HS-27A (cell line): ENCODE results near the gene LAMA2.

Experiments used
- DNase-seq: peaks from one replicate; pipeline ENCODE4 v3.0.0-alpha.2; 2012; ENCODE audit warnings: low read depth, missing footprints

The LAMA2 gene

GRCh38 chr6:129179283-129179682 is 296.3 kb downstream of the LAMA2 start:
- DNase-seq: no peak

GRCh38 chr6:129181001-129181400 is 298.1 kb downstream of the LAMA2 start:
- DNase-seq: no peak

- DNase-seq: no peak
Measured at GRCh38 chr6:129183187-129183591, 300.3 kb downstream of the LAMA2 start.

GRCh38 chr6:129183681-129184301 is 300.9 kb downstream of the LAMA2 start:
- DNase-seq: no peak

GRCh38 chr6:129184324-129184723 is 301.4 kb downstream of the LAMA2 start:
- no peak for DNase-seq

GRCh38 chr6:129184808-129185366 is 301.9 kb downstream of the LAMA2 start:
- no peak for DNase-seq

- DNase-seq: peak; percentile 35
Measured at GRCh38 chr6:129186988-129187387, 304.1 kb downstream of the LAMA2 start.

- no peak for DNase-seq
Measured at GRCh38 chr6:129188306-129188705, 305.4 kb downstream of the LAMA2 start.

GRCh38 chr6:129188795-129189194 is 305.9 kb downstream of the LAMA2 start:
- no peak for DNase-seq

GRCh38 chr6:129189266-129189665 is 306.3 kb downstream of the LAMA2 start:
- DNase-seq: no peak

- DNase-seq: no peak
Measured at GRCh38 chr6:129191235-129191634, 308.3 kb downstream of the LAMA2 start.

GRCh38 chr6:129192458-129192989 is 309.6 kb downstream of the LAMA2 start:
- DNase-seq: no peak

- DNase-seq: no peak
Measured at GRCh38 chr6:129194306-129194941, 311.5 kb downstream of the LAMA2 start.

GRCh38 chr6:129195161-129195560 is 312.2 kb downstream of the LAMA2 start:
- no peak for DNase-seq

- no peak for DNase-seq
Measured at GRCh38 chr6:129195643-129196042, 312.7 kb downstream of the LAMA2 start.

- no peak for DNase-seq
Measured at GRCh38 chr6:129197154-129197553, 314.2 kb downstream of the LAMA2 start.

GRCh38 chr6:129200151-129200550 is 317.2 kb downstream of the LAMA2 start:
- DNase-seq: no peak

GRCh38 chr6:129203190-129203900 is 320.4 kb downstream of the LAMA2 start:
- no peak for DNase-seq

- DNase-seq: no peak
Measured at GRCh38 chr6:129206821-129207220, 323.9 kb downstream of the LAMA2 start.

- no peak for DNase-seq
Measured at GRCh38 chr6:129207832-129208231, 324.9 kb downstream of the LAMA2 start.

- no peak for DNase-seq
Measured at GRCh38 chr6:129208415-129209034, 325.6 kb downstream of the LAMA2 start.

GRCh38 chr6:129209355-129209754 is 326.4 kb downstream of the LAMA2 start:
- no peak for DNase-seq
